NT2/D1 (cell line): ENCODE results near the gene ZFX.

Experiments used
- DNase-seq: peaks from one replicate; pipeline ENCODE4 v3.0.0-alpha.2; 2011; ENCODE audit warnings: low read depth, low spot score
- H3K27me3 ChIP-seq: 2 replicates; pipeline ENCODE4 v1.6.0; 2011; ENCODE audit warnings: mild to moderate bottlenecking; ENCODE audit not compliant: insufficient read length, insufficient read depth
- H3K36me3 ChIP-seq: 2 replicates; pipeline ENCODE4 v1.6.1; 2011; ENCODE audit warnings: mild to moderate bottlenecking, low read length, mixed read lengths; ENCODE audit not compliant: insufficient read depth, insufficient read length
- H3K4me1 ChIP-seq: 2 replicates; pipeline ENCODE4 v1.5.1; 2011; ENCODE audit not compliant: insufficient read depth, insufficient read length
- H3K4me3 ChIP-seq: 2 replicates; pipeline ENCODE4 v1.5.1; 2011; ENCODE audit warnings: low read depth; ENCODE audit not compliant: insufficient read length
- H3K9ac ChIP-seq: 2 replicates; pipeline ENCODE4 v1.6.0; 2011; ENCODE audit warnings: low read depth; ENCODE audit not compliant: insufficient read length
- H3K9me3 ChIP-seq: 2 replicates; pipeline ENCODE4 v1.5.1; 2011; ENCODE audit warnings: mild to moderate bottlenecking, low read length; ENCODE audit not compliant: insufficient read depth
- SUZ12 ChIP-seq: IDR thresholded peaks from 2 replicates; pipeline ENCODE4 v1.6.1; 2011; ENCODE audit not compliant: insufficient read length, insufficient read depth; ENCODE audit errors: extremely low read depth
- YY1 ChIP-seq: IDR thresholded peaks from 2 replicates; pipeline ENCODE4 v1.6.1; 2011; ENCODE audit not compliant: insufficient read length, insufficient read depth
- ZNF274 ChIP-seq: IDR thresholded peaks from 2 replicates; pipeline ENCODE4 v1.6.1; 2011; ENCODE audit warnings: mild to moderate bottlenecking, low read depth, low read length

The ZFX gene

DNA sequence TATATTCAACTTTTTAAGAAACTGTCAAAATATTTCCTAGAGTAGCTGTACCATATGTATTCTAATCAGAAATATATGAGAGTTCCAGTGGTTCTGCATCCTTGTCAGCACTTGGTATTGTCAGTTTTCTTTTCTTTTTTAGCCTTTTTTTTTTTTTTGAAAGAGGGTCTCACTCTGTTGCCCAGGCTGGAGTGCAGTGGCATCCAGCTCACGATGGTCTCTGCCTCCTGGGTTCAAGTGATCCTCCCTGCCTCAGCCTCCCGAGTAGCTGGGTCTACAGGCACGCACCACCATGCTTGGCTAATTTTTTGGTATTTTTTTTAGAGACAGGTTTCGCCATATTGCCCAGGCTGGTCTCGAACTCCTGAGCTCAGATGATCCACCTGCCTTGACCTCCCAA, 79.1 kb downstream of the ZFX start:
- no peak for DNase-seq
- H3K4me3 ChIP-seq, result no peak overlapping the region
- no peaks in the 10 kb centered on the region for H3K4me1 ChIP-seq
- no peak overlapping the region for H3K9ac ChIP-seq
- TF ChIP-seq YY1 (no peak), ZNF274 (no peak), SUZ12 (no peak)
- H3K27me3 ChIP-seq, result no peaks in the 10 kb centered on the region
- no peaks in the 10 kb centered on the region for H3K36me3 ChIP-seq
- no peaks in the 10 kb centered on the region for H3K9me3 ChIP-seq

GRCh38 chrX:24229400-24229879, 79.9 kb downstream of the ZFX start:
- no peak overlapping the region for H3K4me3 ChIP-seq
- no peaks in the 10 kb centered on the region for H3K36me3 ChIP-seq
- H3K9ac ChIP-seq, result no peak overlapping the region
- TF ChIP-seq YY1 (no peak), ZNF274 (no peak), SUZ12 (no peak)
- H3K27me3 ChIP-seq, result no peaks in the 10 kb centered on the region
- no peaks in the 10 kb centered on the region for H3K9me3 ChIP-seq
- no peak for DNase-seq
- H3K4me1 ChIP-seq, result no peaks in the 10 kb centered on the region

DNA sequence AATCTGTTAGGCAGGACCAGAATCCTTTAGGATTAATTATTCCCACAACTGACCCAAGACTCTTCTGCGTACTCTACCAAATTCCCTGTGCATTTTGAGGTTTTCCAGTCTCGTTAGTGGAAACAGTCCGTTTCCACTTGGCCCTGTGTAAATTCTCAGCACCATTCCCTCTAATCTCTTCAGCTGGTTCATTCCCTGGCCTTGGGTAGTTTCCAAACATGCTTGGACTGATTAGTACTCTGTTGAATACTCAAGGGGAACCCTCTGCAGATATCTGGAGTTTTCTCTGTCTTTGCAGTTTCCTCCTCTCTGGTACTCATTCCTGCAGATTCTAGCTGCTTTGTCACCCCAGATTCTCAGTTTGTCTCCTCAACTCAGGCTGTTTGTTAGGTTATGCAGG, 80.4 kb downstream of the ZFX start:
- no peak overlapping the region for H3K4me3 ChIP-seq
- no peaks in the 10 kb centered on the region for H3K9me3 ChIP-seq
- DNase-seq, result no peak
- H3K9ac ChIP-seq, result no peak overlapping the region
- no peaks in the 10 kb centered on the region for H3K4me1 ChIP-seq
- TF ChIP-seq SUZ12 (no peak), YY1 (no peak), ZNF274 (no peak)
- no peaks in the 10 kb centered on the region for H3K36me3 ChIP-seq
- H3K27me3 ChIP-seq, result no peaks in the 10 kb centered on the region

- no peak overlapping the region for H3K9ac ChIP-seq
- no peaks in the 10 kb centered on the region for H3K27me3 ChIP-seq
- no peak overlapping the region for H3K4me3 ChIP-seq
- H3K9me3 ChIP-seq, result no peaks in the 10 kb centered on the region
- no peaks in the 10 kb centered on the region for H3K4me1 ChIP-seq
- TF ChIP-seq SUZ12 (no peak), ZNF274 (no peak), YY1 (no peak)
- no peaks in the 10 kb centered on the region for H3K36me3 ChIP-seq
- DNase-seq, result no peak
Measured at GRCh38 chrX:24231131-24231540, 81.6 kb downstream of the ZFX start.

DNA sequence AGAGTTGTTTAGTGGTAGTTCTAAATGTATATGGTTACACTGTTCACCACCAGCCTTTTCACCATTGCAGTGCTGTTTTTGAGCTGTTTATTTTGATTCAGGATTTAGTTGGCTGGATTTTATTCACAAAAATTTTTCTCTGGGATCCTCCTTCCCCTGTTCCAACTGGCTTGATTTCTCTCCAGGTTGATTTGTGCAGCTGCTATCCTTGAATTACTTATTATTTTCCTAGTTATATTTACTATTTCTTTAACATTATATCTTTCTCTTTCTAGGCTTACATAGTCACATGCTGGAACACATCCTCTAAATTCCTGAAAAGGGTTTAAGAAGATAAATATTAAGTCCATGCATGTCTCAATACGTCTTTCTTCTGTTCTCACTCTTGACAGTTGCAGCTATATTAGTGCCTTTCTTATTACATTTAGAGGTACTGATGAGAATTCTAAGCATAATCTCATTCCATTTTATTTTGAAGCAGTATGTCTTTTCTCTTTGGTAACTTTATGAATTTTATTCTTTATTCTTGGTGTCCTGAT, 82.2 kb downstream of the ZFX start:
- Histone ChIP-seq H3K4me1 (no peaks in the 10 kb centered on the region), H3K4me3 (no peak overlapping the region), H3K27me3 (no peaks in the 10 kb centered on the region), H3K9ac (no peak overlapping the region), H3K36me3 (no peaks in the 10 kb centered on the region), H3K9me3 (no peaks in the 10 kb centered on the region)
- DNase-seq, result no peak
- TF ChIP-seq YY1 (no peak), ZNF274 (no peak), SUZ12 (no peak)

GRCh38 chrX:24232796-24233195, 83.3 kb downstream of the ZFX start:
- H3K4me1 ChIP-seq, result no peaks in the 10 kb centered on the region
- H3K9me3 ChIP-seq, result no peaks in the 10 kb centered on the region
- H3K9ac ChIP-seq, result no peak overlapping the region
- DNase-seq, result no peak
- no peaks in the 10 kb centered on the region for H3K36me3 ChIP-seq
- H3K27me3 ChIP-seq, result no peaks in the 10 kb centered on the region
- TF ChIP-seq SUZ12 (no peak), ZNF274 (no peak), YY1 (no peak)
- no peak overlapping the region for H3K4me3 ChIP-seq

- Histone ChIP-seq H3K9me3 (no peaks in the 10 kb centered on the region), H3K9ac (no peak overlapping the region), H3K36me3 (no peaks in the 10 kb centered on the region), H3K27me3 (no peaks in the 10 kb centered on the region), H3K4me1 (no peaks in the 10 kb centered on the region), H3K4me3 (no peak overlapping the region)
- no peak for DNase-seq
- TF ChIP-seq ZNF274, result no peak
- TF ChIP-seq YY1, result no peak
- TF ChIP-seq SUZ12, result no peak
Measured at GRCh38 chrX:24235084-24235710, 85.7 kb downstream of the ZFX start.
